Skin of body (tissue), 2 donors: ENCODE results near the gene CAGE1. TPM values are rescaled to one million over a fixed set of nuclear protein-coding genes. Genes with fewer than 3 reads are reported as not detected.
"Not testable (repeated sequence)": the region's sequence is repeated elsewhere in the genome, so short reads cannot be mapped to it uniquely, and the experiment has no call there.

ENCODE experiments used
- DNase-seq: peaks from one replicate; lab custom pipeline; 2025; lab: John Stamatoyannopoulos, UW
- total RNA-seq: library from RNA; depleted of rRNA; stranded (reverse); fragments of >200 nt; gene quantifications from one replicate; pipeline ENCODE4 v1.2.3, GENCODE V29; 2014

Gene CAGE1
- total RNA-seq, 1 donor from 2014 or later, result not detected

GRCh38 chr6:7339007-7339732, 50.4 kb downstream of the CAGE1 start:
- not testable (repeated sequence) for DNase-seq

- no peak for DNase-seq
These were observed 51.5 kb downstream of the CAGE1 start for GRCh38 chr6:7338031-7338430.

- no peak for DNase-seq
These were observed 54.0 kb downstream of the CAGE1 start for GRCh38 chr6:7335519-7335918.

- DNase-seq, result no peak
These were observed 54.9 kb downstream of the CAGE1 start for GRCh38 chr6:7334685-7335084.

- DNase-seq, result no peak
These were observed 57.3 kb downstream of the CAGE1 start for GRCh38 chr6:7332090-7332745.

GRCh38 chr6:7331452-7331851, 58.1 kb downstream of the CAGE1 start:
- DNase-seq, result no peak

- DNase-seq, result no peak
These were observed 61.3 kb downstream of the CAGE1 start for GRCh38 chr6:7328243-7328642.

GRCh38 chr6:7325750-7326149, 63.8 kb downstream of the CAGE1 start:
- no peak for DNase-seq

GRCh38 chr6:7324520-7324919, 65.0 kb downstream of the CAGE1 start:
- no peak for DNase-seq

- DNase-seq, result no peak
These were observed 66.5 kb downstream of the CAGE1 start for GRCh38 chr6:7323074-7323473.

- DNase-seq, result not testable (repeated sequence)
These were observed 67.7 kb downstream of the CAGE1 start for GRCh38 chr6:7321866-7322265.

- DNase-seq, result not testable (repeated sequence)
These were observed 70.1 kb downstream of the CAGE1 start for GRCh38 chr6:7319406-7319805.

- DNase-seq, result no peak
These were observed 72.0 kb downstream of the CAGE1 start for GRCh38 chr6:7317538-7317937.

- no peak for DNase-seq
These were observed 72.6 kb downstream of the CAGE1 start for GRCh38 chr6:7316658-7317533.

GRCh38 chr6:7315948-7316365, 73.6 kb downstream of the CAGE1 start:
- DNase-seq, result no peak

GRCh38 chr6:7315087-7315947, 74.2 kb downstream of the CAGE1 start:
- DNase-seq, result not testable (repeated sequence)

GRCh38 chr6:7314414-7314813, 75.1 kb downstream of the CAGE1 start:
- DNase-seq, result no peak

- no peak for DNase-seq
These were observed 75.9 kb downstream of the CAGE1 start for GRCh38 chr6:7313505-7314165.

GRCh38 chr6:7312616-7313504, 76.7 kb downstream of the CAGE1 start, which contains the start of gene SSR1:
TSS of gene SSR1 (minus strand) at chr6:7313199. CDS start at chr6:7313120, 79 bp downstream.
- DNase-seq, result peak; percentile 96
